OCI-M2 (cell line): ENCODE data around the gene TSHZ2.
"Not testable (repeated sequence)": the region's sequence is repeated elsewhere in the genome, so short reads cannot be mapped to it uniquely, and the experiment has no call there.

Source experiments
- DNase-seq: peaks from one replicate; lab custom pipeline; 2025; ENCODE audit not compliant: unreplicated experiment; lab: John Stamatoyannopoulos, UW

TSHZ2 gene

GRCh38 chr20:53524589-53525312 is 552.6 kb downstream of the TSHZ2 start:
- DNase-seq = no peak

- no peak for DNase-seq
These were observed 555.0 kb downstream of the TSHZ2 start for GRCh38 chr20:53527196-53527595.

GRCh38 chr20:53529658-53530057 is 557.5 kb downstream of the TSHZ2 start:
- DNase-seq = no peak

- no peak for DNase-seq
These were observed 558.3 kb downstream of the TSHZ2 start for GRCh38 chr20:53530440-53530839.

GRCh38 chr20:53532654-53533312 is 560.6 kb downstream of the TSHZ2 start:
- not testable (repeated sequence) for DNase-seq

- no peak for DNase-seq
These were observed 561.3 kb downstream of the TSHZ2 start for GRCh38 chr20:53533500-53533899.

GRCh38 chr20:53534037-53534436 is 561.9 kb downstream of the TSHZ2 start:
- no peak for DNase-seq

- DNase-seq = no peak
These were observed 563.7 kb downstream of the TSHZ2 start for GRCh38 chr20:53535878-53536277.

- not testable (repeated sequence) for DNase-seq
These were observed 564.2 kb downstream of the TSHZ2 start for GRCh38 chr20:53536382-53536781.

- DNase-seq = no peak
These were observed 567.4 kb downstream of the TSHZ2 start for GRCh38 chr20:53539516-53539915.
